Dedifferentiated amniotic fluid mesenchymal stem cell (primary cell): ENCODE results near the gene SMAD3.
A peak's percentile ranks its signal among the peaks of the same experiment; 100 is the strongest.
"Not testable (repeated sequence)": the region's sequence is repeated elsewhere in the genome, so short reads cannot be mapped to it uniquely, and the experiment has no call there.

Source experiments
- DNase-seq: peaks from one replicate; pipeline ENCODE4 v3.0.0-alpha.2; 2016; ENCODE audit errors: extremely low spot score

The SMAD3 gene

DNA sequence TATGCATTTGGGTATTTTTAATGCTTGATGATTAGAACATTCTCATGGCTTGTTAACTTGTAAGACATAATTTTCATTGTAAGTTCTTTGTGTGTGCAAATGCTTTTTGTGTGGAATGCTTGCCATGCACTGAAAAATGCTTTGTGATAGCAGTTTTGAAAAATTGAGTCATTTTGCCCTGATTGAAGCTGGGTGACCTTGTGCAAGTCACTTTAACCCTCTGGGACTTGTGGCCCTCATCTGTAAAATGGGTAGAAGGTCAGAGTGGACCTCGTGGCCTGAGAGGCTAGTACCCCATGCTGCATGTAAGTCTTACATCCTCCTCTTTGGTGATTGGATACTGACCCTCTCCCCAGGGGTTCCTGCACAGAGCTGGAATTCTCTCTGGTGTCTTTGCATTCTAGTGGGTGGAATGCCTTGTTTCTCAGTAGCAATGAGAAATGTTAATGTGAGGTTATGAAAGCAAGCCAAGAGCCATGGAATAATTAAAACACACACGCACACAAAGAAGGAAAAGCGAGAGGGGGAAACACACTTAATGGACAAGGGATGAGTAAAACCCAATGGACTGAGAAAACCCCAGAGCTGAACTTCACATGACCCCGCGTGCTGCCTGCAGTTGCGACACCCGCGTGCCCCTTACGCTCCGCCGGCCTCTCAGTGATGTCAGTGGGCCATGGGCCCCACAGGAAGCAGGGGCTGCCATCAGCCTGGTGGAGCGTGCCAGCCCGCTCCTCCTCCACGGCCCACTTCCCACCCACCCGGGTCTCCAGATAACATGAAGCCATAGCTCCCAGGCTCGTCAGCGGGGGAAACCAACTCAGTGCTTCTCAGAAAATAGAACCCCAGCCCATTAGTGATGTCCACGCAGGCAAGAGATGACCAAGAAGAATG, 44.0 kb downstream of the SMAD3 start:
- no peak for DNase-seq

DNA sequence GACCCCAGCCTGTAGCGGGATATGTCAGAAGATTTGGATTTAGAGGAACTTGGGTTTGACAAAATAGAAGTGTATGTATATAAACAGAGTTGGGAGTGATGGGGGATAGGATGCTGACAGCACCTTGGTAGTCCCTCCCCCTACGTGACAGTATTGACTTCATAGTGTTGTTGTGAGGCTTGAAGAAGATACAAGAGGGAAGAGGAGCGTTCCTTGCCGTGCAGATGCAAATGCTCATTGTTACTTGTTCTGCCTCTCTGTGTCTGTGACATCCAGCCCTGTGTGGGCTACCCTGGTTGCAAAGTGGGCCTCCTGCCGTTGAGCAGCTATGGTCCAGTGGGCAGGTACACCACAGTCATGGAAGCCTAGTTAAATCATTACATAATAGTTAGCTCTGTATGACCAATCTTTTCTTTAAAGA, 45.0 kb downstream of the SMAD3 start:
- DNase-seq = no peak

- DNase-seq = no peak
These were observed 45.8 kb downstream of the SMAD3 start for GRCh38 chr15:67110958-67111864.

GRCh38 chr15:67114046-67114445, 48.6 kb downstream of the SMAD3 start:
- no peak for DNase-seq

DNA sequence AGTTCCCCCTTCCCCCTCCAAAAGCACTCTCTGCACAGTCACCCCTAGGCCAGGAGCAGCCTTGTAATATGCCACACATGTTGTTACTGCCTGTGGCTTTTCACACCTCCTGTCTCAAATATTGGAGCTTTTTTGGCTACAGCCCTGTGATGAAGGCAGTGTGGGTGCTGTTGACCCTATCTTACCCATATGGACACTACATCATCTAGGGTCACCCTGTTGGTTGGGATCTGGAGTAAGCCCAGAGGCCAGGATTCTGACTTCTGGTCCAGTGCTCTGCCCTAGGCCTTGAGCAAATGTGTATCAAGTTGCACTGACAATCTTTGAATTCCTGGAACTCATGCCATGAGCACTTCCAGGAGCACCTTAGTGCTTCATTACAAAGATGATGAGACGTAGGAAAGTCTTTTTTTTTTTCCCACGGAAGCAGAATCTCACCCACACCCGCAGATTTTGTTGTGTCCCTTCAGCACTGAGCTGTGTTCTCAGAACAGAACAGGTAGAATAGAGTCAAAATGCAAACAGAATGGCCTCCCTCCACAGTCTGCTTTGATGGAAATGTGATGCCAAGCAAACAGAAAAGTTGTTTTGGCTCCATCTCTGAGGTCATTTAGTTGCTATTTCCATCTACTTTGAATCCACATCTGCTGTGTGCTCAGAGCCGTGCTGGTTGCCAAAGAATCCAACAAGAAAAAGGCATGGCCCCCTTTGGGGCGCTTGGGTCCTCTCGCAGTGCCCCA, 49.6 kb downstream of the SMAD3 start:
- DNase-seq = no peak

GRCh38 chr15:67115586-67115969, 50.2 kb downstream of the SMAD3 start:
- DNase-seq = no peak

DNA sequence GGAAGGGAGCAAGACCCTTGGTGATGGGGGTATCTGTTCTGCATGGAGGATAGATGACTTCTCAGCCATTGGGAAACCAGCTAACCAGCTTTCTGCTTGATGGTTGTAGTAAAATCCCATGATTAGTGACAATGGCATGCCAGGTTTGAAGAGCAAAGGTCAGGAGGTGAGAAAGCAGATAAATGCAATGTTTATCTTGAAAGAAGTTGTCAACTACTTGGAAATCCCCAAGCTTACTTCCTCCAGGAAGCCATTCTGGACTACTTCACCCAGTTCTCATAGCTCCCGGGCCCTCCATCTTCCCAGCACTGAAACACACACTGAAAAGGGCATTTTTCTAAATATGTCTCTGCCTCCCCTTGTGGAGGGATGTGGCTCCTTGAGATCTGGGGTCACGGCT, 51.3 kb downstream of the SMAD3 start:
- no peak for DNase-seq

GRCh38 chr15:67117370-67117769, 52.0 kb downstream of the SMAD3 start:
- DNase-seq = no peak

- no peak for DNase-seq
These were observed 53.4 kb downstream of the SMAD3 start for GRCh38 chr15:67118808-67119207.

DNA sequence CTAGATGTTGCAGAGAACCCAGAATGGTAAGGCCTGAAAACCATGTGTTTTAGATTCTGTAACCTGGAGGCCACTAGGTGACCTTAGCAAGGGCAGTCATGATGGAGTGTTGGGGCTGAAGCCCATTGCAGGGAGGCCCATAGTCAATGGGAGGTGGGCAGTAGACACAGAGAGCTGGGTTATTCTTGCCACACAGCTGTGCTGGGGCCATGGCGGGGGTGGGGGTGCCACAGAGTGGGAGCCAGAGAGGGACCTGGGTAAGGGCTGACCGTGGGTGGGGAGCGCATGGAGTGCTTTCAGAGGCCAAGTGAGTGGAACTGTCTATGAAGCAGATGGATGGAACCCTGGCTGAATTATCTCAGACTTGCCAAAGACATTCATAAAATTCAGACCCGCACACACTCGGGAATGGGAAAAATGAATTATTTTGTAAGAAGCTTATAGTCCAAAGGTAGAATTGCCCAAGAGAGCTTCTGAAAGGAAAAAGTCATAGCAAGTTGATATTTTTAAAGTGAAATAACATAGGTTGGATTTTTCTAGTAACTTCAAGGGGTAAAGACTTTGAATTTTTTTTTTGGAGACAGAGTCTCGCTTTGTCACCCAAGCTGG, 53.9 kb downstream of the SMAD3 start:
- DNase-seq = no peak

DNA sequence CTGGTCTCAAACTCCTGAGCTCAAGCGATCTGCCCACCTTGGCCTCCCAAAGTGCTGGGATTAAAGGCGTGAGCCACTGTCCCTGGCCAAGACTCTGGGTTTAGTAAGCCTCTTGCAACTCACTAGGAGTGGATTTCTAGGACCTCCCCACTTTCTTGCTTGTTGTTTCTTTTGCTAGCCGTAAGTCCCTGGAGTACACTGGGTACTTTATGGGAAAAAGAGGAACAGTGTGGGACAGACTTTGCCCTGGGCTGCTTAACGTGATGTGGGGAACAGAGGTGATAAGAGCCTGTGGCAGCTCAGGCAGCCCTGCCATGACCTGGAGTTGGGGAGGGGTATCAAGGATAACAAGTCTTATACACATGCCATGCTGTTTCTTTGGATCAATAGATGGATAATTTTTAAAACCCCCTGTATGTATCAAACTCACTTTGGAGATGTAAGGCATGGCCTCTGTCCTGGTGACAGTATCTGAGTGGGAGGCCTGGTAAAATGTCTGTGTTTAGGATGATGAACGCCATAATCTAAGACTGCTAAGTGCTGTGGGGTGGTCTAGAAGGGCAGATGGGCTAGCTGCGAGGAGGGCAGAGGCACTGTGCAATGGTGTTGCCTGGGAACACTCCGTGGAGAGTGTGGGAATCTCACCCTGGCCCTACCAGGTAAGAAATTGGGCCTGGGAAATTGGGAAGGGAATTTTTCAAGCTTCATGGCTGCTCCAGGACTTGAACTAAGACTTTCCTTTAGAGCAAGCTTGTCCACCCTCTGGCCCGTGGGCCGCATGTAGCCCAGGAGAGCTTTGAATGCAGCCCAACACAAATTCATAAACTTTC, 54.8 kb downstream of the SMAD3 start:
- no peak for DNase-seq

DNA sequence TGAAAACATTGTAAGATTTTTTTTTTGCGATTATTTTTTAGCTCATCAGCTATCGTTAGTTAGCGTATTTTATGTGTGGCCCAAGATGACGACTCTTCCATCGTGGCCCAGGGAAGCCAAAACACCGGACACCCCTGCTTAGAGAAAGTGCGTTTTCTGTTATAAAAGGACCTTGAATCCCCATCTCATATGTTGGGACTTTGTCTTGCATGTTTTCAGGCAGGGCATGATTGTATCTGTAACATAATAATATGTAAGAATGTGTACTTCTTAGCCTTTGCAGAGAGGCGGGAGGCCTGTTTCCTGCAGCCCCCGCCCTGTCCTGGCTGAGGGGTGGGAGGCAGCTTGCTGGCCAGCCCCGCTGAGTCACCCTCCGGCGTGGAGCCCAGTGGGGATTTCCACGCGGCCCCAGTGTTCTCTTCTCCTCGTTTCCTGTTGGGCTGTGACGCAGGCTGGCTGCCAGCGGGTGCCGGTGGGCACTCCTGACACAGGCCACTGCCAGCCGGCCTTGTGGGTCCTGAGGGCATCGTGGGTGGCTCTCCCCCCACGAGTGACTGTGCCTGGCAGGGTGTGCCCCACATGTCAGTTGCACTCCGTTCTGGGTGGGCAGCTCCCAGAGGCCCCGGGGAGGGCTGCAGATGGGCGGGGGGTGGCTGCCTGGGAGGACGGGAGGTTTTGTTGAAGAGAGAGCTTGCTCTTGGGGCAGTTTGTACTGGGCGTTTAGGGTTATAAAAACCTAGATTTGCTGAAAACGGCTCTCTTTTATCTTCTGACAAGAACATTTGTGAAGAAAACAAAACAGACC, 55.6 kb downstream of the SMAD3 start:
- peak; percentile 80 for DNase-seq

DNA sequence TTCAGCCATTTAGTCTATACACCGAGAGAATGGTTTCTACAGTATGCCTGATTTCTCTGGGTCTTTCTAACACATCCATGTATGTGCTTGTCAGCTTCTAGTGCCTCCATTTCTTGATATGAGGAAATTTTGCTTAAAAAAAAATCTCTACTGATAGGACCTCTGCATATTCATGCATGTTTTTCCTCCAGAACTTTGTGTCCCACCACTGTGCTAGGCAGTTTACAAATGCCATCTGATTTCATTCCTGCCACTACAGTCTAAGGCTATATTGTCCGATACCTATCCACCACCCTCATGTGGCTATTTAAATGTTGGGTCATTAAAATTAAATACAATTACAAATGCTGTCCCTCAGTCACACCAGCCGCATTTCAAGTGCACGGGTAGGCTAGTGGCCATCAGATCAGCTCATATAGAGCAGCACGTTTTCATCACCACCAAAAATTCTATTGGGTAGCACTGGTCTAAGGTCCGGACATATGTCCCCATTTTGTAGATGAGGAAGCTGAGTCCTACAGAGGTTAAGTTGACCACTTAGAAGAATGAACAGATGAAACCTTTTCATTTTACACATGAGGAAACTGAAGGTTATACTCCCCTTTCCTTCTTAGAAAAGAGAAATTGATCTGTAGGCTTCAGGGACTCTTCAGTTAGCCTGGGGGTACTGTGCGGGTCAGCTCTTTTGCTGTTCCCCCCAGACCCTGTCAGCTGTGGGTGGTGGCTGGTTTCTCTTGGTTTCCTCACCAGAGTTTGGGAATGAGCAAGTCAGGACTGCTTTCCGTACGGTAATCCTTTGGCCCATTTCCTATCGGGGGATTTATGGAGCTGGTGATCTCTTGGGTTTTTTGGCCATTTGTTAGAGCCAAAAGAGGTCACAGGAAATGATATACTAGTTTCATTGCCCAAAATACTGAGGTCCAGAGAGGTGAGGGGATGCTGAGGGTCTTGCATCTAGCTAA, 56.5 kb downstream of the SMAD3 start:
- DNase-seq = no peak

DNA sequence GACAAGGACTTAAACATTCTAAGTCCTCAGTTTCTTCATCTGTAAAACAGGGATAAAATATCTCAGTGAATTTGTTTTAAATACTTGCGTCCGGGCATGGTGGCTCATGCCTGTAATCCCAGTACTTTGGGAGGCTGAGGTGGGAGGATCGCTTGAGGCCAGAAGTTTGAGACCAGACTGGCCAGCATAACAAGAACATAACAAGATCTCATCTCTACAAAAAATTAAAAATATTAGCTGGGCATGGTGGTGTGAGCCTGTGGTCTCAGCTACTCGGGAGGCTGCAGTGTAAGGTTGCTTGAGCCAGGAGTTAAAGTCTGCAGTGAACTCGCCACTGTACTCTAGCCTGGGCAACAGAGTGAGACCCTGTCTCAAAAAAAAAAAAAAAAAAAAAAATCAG, 57.4 kb downstream of the SMAD3 start:
- not testable (repeated sequence) for DNase-seq

DNA sequence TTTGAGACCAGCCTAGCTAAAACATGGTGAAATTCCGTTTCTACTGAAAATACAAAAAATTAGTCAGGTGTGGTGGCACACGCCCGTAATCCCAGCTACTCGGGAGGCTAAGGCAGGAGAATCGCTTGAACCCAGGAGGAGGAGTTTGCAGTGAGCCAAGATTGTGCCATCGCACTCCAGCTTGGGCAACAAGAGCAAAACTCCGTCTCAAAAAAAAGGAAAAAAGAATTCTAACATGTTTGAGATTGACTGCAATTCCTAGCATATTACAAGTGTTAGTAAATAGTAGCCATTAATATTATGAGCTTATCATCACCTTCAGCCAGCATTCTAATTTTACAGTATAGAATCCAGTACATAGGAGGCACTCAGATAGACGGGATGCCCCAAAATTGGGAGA, 57.9 kb downstream of the SMAD3 start:
- not testable (repeated sequence) for DNase-seq

DNA sequence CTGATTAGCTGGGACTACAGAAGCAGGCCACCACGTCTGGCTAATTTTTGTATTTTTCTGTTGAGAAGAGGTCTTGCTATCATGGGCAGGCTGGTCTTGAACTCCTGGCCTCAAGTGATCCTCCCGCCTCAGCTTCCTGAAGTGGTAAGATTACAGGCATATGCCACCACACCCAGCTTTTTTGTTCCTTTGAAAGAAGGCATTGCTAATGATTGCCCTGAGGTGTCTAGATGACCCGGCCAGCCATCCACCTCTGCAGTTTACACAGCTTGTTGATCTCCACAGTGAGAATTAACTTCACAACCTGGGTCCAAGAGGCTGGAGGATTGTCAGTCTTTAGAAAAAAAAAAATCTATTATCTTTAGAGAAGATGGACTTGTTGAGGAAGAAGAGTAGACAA, 58.7 kb downstream of the SMAD3 start:
- DNase-seq = no peak

DNA sequence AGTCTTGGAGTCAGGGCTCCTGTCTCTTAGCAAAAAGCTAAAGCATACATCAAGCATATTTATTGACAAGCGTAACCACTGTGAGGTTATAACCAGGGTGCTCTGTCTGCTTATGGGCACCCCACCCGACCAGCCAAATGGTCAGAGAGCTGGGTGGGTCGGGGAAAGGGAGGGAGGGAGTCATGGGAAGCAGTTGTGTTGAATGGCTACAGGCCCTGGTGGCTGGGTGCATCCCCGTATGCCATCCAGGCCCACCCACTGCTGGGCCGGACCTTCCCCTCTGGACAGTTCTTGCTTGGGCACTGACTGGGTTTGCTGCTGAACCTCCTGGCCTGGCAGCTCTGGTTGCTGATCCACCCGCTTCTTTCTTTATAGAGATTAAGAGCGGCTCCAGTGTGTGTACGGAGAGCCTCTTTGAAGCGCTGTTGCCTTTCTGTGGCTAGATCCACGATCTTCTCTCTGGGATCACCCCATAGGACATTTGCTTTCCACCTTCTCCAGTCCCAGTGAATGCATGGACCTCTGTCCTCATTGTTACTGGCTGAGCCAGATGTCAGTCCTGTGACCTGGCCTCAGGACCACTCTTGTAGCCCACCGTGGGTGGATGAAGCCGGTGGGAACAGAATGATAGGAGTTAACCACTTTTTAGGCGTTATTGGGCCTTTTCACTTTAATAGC, 59.6 kb downstream of the SMAD3 start:
- DNase-seq = no peak
